HL-60 (cell line): ENCODE data around the gene TOP1.

Source experiments
- DNase-seq, 2 experiments: peaks; one replicate each; pipeline ENCODE4 v3.0.0-alpha.2; 2010 to 2020; ENCODE audit warnings: low read depth in 1 of 2, low spot score in 1 of 2
- H3K27ac ChIP-seq: fragments of 250-450 bp; sonication (Bioruptor Pico); replicated peaks from 2 replicates; pipeline ENCODE4 v1.5.1; 2020; ENCODE audit warnings: mild to moderate bottlenecking, moderate library complexity
- H3K27me3 ChIP-seq: fragments of 250-450 bp; sonication (Bioruptor Pico); 2 replicates; pipeline ENCODE4 v1.5.1; 2021; ENCODE audit warnings: mild to moderate bottlenecking, moderate library complexity; ENCODE audit not compliant: insufficient read depth, poor library complexity, severe bottlenecking
- H3K4me3 ChIP-seq: replicated peaks from 2 replicates; pipeline ENCODE4 v1.5.1; 2011; ENCODE audit warnings: mild to moderate bottlenecking, control low read depth, low read length; ENCODE audit not compliant: insufficient read depth
- GABPA ChIP-seq: IDR thresholded peaks from 2 replicates; pipeline ENCODE4 v1.6.1; 2012; ENCODE audit warnings: low read depth
- POLR2AphosphoS5 ChIP-seq: IDR thresholded peaks from 2 replicates; pipeline ENCODE4 v1.6.1; 2012; ENCODE audit warnings: low read depth
- SPI1 ChIP-seq: IDR thresholded peaks from 2 replicates; pipeline ENCODE4 v1.6.1; 2012; ENCODE audit warnings: low read depth, mild to moderate bottlenecking, borderline replicate concordance
- TF ChIP-seq, protein P1 (sequence below): IDR thresholded peaks from 2 replicates; pipeline ENCODE4 v1.6.1; 2012; ENCODE audit warnings: low read depth; ENCODE audit not compliant: insufficient replicate concordance
- TF ChIP-seq, protein P2 (sequence below): IDR thresholded peaks from one replicate; pipeline ENCODE4 v1.5.1; 2011; ENCODE audit warnings: low read length, control low read depth, inconsistent platforms; ENCODE audit not compliant: insufficient read depth

TOP1 gene

DNA sequence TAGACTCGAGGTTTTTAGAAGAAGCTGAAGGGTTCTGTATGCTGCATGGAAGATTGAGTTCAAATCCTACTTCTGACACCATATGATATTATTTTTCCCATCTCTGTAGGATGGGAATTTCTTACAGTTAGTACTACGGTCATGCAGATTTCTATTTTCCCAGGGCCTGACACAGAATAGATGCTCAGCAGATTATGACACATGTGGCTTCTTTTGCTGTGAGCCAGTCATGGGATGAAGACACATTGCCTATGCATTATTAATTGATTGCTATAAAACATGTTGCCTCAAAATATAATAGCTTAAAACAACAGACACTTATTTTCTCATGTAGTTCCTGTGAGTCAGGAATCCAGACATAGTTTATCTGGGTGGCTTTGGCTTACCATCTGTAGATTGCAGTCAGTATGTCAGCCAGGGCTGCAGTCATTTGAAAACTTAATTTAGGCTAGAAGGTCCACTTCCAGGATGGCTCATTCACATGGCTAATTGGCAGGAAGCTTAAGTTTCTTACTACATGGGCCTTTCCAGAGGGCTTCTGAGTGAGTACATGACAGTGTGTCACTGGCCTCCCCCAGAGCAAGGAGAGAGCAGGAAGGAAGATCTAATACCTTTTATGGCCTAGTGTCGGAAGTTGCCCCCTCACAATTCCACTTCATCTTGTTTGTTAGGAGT lies 29.5 kb downstream of the TOP1 start:
- Histone ChIP-seq H3K27me3 (no peaks in the 10 kb centered on the region), H3K4me3 (no peak overlapping the region), H3K27ac (no peak overlapping the region)
- DNase-seq, result no peak
- TF ChIP-seq, protein P1, sequence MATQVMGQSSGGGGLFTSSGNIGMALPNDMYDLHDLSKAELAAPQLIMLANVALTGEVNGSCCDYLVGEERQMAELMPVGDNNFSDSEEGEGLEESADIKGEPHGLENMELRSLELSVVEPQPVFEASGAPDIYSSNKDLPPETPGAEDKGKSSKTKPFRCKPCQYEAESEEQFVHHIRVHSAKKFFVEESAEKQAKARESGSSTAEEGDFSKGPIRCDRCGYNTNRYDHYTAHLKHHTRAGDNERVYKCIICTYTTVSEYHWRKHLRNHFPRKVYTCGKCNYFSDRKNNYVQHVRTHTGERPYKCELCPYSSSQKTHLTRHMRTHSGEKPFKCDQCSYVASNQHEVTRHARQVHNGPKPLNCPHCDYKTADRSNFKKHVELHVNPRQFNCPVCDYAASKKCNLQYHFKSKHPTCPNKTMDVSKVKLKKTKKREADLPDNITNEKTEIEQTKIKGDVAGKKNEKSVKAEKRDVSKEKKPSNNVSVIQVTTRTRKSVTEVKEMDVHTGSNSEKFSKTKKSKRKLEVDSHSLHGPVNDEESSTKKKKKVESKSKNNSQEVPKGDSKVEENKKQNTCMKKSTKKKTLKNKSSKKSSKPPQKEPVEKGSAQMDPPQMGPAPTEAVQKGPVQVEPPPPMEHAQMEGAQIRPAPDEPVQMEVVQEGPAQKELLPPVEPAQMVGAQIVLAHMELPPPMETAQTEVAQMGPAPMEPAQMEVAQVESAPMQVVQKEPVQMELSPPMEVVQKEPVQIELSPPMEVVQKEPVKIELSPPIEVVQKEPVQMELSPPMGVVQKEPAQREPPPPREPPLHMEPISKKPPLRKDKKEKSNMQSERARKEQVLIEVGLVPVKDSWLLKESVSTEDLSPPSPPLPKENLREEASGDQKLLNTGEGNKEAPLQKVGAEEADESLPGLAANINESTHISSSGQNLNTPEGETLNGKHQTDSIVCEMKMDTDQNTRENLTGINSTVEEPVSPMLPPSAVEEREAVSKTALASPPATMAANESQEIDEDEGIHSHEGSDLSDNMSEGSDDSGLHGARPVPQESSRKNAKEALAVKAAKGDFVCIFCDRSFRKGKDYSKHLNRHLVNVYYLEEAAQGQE, result no peak
- no peak for TF ChIP-seq GABPA

DNA sequence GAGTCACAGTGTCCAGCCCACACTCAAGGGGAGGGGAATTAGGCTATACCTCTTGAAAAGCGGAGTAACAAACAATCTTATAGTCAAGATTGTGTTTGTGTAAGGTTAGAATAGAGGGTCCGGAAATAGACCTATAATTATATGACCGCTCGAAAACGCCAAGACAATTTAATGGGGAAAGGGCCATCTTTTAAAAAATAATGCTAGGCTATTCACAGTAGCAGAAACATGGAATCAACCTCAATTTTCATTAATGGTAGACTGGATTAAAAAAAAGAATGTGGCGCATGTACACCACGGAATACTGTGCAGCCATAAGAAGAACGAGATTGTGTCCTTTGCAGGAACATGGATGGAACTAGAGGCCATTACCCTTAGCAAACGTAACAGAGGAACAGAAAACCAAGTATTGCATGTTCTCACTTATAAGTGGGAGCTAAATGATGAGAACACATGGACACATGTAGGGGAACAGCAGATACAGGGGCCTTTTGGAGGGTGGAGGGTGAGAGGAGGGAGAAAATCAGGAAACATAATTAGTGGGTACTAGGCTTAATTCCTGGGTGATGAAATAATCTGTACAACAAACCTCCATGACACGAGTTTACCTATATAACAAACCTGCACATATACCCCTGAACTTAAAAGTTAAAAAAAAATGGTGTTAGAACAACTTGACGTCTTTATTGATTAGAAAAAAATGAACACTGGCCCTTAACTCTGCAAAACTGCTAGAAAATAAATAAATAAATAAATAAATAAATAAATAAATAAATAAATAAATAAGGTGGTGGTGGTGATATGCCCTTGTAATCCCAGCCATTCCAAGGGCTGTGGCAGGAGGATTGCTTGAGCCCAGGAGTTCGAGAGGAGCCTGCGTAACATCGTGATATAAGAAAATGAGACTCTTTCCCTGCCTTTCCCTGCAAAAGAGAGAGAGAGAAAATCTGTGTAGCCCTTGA lies 30.3 kb downstream of the TOP1 start:
- no peak overlapping the region for H3K27ac ChIP-seq
- TF ChIP-seq, protein P2, sequence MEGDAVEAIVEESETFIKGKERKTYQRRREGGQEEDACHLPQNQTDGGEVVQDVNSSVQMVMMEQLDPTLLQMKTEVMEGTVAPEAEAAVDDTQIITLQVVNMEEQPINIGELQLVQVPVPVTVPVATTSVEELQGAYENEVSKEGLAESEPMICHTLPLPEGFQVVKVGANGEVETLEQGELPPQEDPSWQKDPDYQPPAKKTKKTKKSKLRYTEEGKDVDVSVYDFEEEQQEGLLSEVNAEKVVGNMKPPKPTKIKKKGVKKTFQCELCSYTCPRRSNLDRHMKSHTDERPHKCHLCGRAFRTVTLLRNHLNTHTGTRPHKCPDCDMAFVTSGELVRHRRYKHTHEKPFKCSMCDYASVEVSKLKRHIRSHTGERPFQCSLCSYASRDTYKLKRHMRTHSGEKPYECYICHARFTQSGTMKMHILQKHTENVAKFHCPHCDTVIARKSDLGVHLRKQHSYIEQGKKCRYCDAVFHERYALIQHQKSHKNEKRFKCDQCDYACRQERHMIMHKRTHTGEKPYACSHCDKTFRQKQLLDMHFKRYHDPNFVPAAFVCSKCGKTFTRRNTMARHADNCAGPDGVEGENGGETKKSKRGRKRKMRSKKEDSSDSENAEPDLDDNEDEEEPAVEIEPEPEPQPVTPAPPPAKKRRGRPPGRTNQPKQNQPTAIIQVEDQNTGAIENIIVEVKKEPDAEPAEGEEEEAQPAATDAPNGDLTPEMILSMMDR, result no peak
- TF ChIP-seq POLR2AphosphoS5 (no peak), GABPA (no peak), SPI1 (no peak)
- TF ChIP-seq, protein P1, result no peak
- DNase-seq, result no peak
- H3K4me3 ChIP-seq, result no peak overlapping the region
- H3K27me3 ChIP-seq, result no peaks in the 10 kb centered on the region

DNA sequence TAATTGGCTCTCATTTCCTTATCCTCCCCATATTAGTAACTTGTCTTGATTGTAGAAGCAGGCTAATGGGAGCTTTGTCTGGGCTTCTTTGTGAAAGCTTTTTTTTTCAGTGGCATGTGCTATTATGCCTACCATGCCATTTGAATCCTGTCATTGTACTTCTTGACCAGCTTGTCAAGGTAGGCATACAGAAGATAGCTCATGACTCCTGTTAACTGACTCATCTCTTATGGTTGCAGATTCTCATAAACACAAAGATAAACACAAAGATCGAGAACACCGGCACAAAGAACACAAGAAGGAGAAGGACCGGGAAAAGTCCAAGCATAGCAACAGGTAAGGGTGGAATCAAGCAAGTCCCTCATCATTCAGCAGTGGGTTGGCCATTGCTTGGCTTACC lies 32.5 kb downstream of the TOP1 start:
- no peaks in the 10 kb centered on the region for H3K27me3 ChIP-seq
- H3K27ac ChIP-seq, result no peak overlapping the region
- no peak for DNase-seq
- H3K4me3 ChIP-seq, result no peak overlapping the region
- TF ChIP-seq SPI1 (no peak), POLR2AphosphoS5 (no peak), GABPA (no peak)
- TF ChIP-seq, protein P1, result no peak
- TF ChIP-seq, protein P2, result no peak
